Thoracic aorta (tissue), 2 donors: ENCODE measurements around the gene ANO4. TPM values are rescaled to one million over a fixed set of nuclear protein-coding genes. Genes with fewer than 3 reads are reported as not detected.
A peak's percentile ranks its signal among the peaks of the same experiment; 100 is the strongest.

Experiments
- ATAC-seq: fragments of 150-250 bp; one replicate; pipeline ENCODE4 v1.8.0; 2017; ENCODE audit warnings: low read depth; ENCODE audit not compliant: insufficient number of reproducible peaks, low FRiP score
- DNase-seq: peaks from one replicate; pipeline ENCODE4 v3.0.0-alpha.2; 2020; ENCODE audit warnings: low spot score
- H3K27ac ChIP-seq, 2 donors: fragments of 200-600 bp; sonication (generic); 1 replicate in 1 of 2; 2 replicates in 1 of 2; pipeline ENCODE4 v1.5.1; 2016; ENCODE audit warnings: mild to moderate bottlenecking in 2 of 2, moderate library complexity in 2 of 2
- H3K27me3 ChIP-seq: fragments of 200-600 bp; sonication (generic); replicated peaks from 2 replicates; pipeline ENCODE4 v1.6.0; 2016; ENCODE audit warnings: mild to moderate bottlenecking; ENCODE audit not compliant: insufficient read depth
- H3K36me3 ChIP-seq: fragments of 200-600 bp; sonication (generic); one replicate; pipeline ENCODE4 v1.5.1; 2016
- H3K4me1 ChIP-seq, 2 donors: fragments of 200-600 bp; sonication (generic); 1 replicate in 1 of 2; 2 replicates in 1 of 2; pipeline versions ENCODE4 v1.5.1 to v1.6.0; 2016; ENCODE audit warnings: low read depth in 2 of 2, mild to moderate bottlenecking in 1 of 2; ENCODE audit not compliant: control insufficient read depth in 1 of 2
- H3K4me3 ChIP-seq: fragments of 200-600 bp; sonication (generic); 2 replicates; pipeline ENCODE4 v1.5.1; 2016; ENCODE audit warnings: mild to moderate bottlenecking
- H3K9me3 ChIP-seq: fragments of 200-600 bp; sonication (generic); 2 replicates; pipeline ENCODE4 v1.5.1; 2016
- CTCF ChIP-seq: fragments of 200-600 bp; sonication (generic); IDR thresholded peaks from one replicate; pipeline ENCODE4 v1.5.1; 2019; ENCODE audit warnings: antibody characterized with exemption
- total RNA-seq, 2 donors: library from RNA; depleted of rRNA; stranded (reverse); fragments of >200 nt; gene quantifications; one replicate each; pipeline versions ENCODE4 v1.1.0 to v1.2.3, GENCODE V29; 2016

Gene ANO4
- total RNA-seq, 2 donors from 2014 or later: not detected

- Histone ChIP-seq H3K4me1 (peaks cover 0 to 14% of the 10 kb centered on the region in 2 donors), H3K36me3 (no peaks in the 10 kb centered on the region), H3K27me3 (no peaks in the 10 kb centered on the region), H3K9me3 (no peaks in the 10 kb centered on the region), H3K4me3 (no peak overlapping the region), H3K27ac (no peak overlapping the region)
- TF ChIP-seq CTCF: no peak
- no peak for ATAC-seq
- no peak for DNase-seq
Observed at GRCh38 chr12:101066489-101066888, 271.9 kb downstream of the ANO4 start.

- H3K27ac ChIP-seq: no peak overlapping the region
- peaks cover 0 to 14% of the 10 kb centered on the region in 2 donors for H3K4me1 ChIP-seq
- H3K27me3 ChIP-seq: no peaks in the 10 kb centered on the region
- TF ChIP-seq CTCF: no peak
- no peak overlapping the region for H3K4me3 ChIP-seq
- H3K9me3 ChIP-seq: no peaks in the 10 kb centered on the region
- ATAC-seq (no peak), DNase-seq (no peak)
- no peaks in the 10 kb centered on the region for H3K36me3 ChIP-seq
Observed at GRCh38 chr12:101068402-101068801, 273.8 kb downstream of the ANO4 start.

- Histone ChIP-seq H3K27ac (no peak overlapping the region), H3K36me3 (no peaks in the 10 kb centered on the region), H3K9me3 (no peaks in the 10 kb centered on the region), H3K27me3 (no peaks in the 10 kb centered on the region), H3K4me3 (no peak overlapping the region), H3K4me1 (peaks cover 0 to 14% of the 10 kb centered on the region in 2 donors)
- DNase-seq (no peak), ATAC-seq (no peak)
- no peak for TF ChIP-seq CTCF
Observed at GRCh38 chr12:101068836-101069235, 274.3 kb downstream of the ANO4 start.

GRCh38 chr12:101074940-101075680 lies 280.5 kb downstream of the ANO4 start:
- Histone ChIP-seq H3K36me3 (no peaks in the 10 kb centered on the region), H3K27ac (no peak overlapping the region), H3K4me1 (peaks cover 8 to 39% of the 10 kb centered on the region in 2 donors), H3K27me3 (no peaks in the 10 kb centered on the region), H3K4me3 (no peak overlapping the region), H3K9me3 (no peaks in the 10 kb centered on the region)
- ATAC-seq (no peak), DNase-seq (no peak)
- no peak for TF ChIP-seq CTCF

- peak overlapping the region; percentile 31 to 54 for H3K27ac ChIP-seq
- no peaks in the 10 kb centered on the region for H3K27me3 ChIP-seq
- no peak for ATAC-seq
- H3K9me3 ChIP-seq: no peaks in the 10 kb centered on the region
- no peak overlapping the region for H3K4me3 ChIP-seq
- peaks cover 8 to 39% of the 10 kb centered on the region in 2 donors for H3K4me1 ChIP-seq
- no peak for DNase-seq
- no peaks in the 10 kb centered on the region for H3K36me3 ChIP-seq
- TF ChIP-seq CTCF: no peak
Observed at GRCh38 chr12:101076921-101077320, 282.3 kb downstream of the ANO4 start.
